Spleen (tissue), 7 donors: ENCODE results near the gene ORAI3.

ENCODE experiments used
- POLR2A ChIP-seq, 3 donors: fragments of 450-650 bp; IDR thresholded peaks; one replicate each; pipeline ENCODE4 v1.5.1; 2017; ENCODE audit warnings: antibody characterized with exemption in 3 of 3, mild to moderate bottlenecking in 1 of 3
- POLR2AphosphoS5 ChIP-seq, 3 donors: sonication (generic); formaldehyde crosslinking; IDR thresholded peaks; one replicate each; pipeline ENCODE4 v1.5.1; 2017; ENCODE audit warnings: antibody characterized with exemption in 3 of 3
- TF ChIP-seq, protein P1 (sequence below), 11 experiments: fragments of 200-600 bp in 7 of 11; fragments of 450-650 bp in 4 of 11; sonication (generic) in 4 of 11; IDR thresholded peaks in 8 of 11; conservative IDR thresholded peaks in 3 of 11; 1 replicate in 7 of 11; 2 replicates in 4 of 11; pipeline versions ENCODE4 v1.4.0 to v1.8.0; 2016 to 2021; ENCODE audit warnings: antibody characterized with exemption in 11 of 11, inconsistent platforms in 4 of 11, mild to moderate bottlenecking in 1 of 11
- donor health status: DM: no; HTN: no; CAD: no; lungs with moderate emphysema.
- donor health status: DM: no; HTN: no; CAD: no.
- donor health status: DM: no; HTN: no; CAD: no.

GRCh38 chr16:30924913-30925631 is 23.8 kb upstream of the ORAI3 start:
- TF ChIP-seq POLR2A (IDR thresholded peaks at IDR 0.05) = no peak
- TF ChIP-seq, protein P1, sequence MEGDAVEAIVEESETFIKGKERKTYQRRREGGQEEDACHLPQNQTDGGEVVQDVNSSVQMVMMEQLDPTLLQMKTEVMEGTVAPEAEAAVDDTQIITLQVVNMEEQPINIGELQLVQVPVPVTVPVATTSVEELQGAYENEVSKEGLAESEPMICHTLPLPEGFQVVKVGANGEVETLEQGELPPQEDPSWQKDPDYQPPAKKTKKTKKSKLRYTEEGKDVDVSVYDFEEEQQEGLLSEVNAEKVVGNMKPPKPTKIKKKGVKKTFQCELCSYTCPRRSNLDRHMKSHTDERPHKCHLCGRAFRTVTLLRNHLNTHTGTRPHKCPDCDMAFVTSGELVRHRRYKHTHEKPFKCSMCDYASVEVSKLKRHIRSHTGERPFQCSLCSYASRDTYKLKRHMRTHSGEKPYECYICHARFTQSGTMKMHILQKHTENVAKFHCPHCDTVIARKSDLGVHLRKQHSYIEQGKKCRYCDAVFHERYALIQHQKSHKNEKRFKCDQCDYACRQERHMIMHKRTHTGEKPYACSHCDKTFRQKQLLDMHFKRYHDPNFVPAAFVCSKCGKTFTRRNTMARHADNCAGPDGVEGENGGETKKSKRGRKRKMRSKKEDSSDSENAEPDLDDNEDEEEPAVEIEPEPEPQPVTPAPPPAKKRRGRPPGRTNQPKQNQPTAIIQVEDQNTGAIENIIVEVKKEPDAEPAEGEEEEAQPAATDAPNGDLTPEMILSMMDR (IDR thresholded peaks at IDR 0.05 in 8 of 11, conservative IDR thresholded peaks at IDR 0.05 in 3 of 11) = no peak
- no peak for TF ChIP-seq POLR2AphosphoS5 (IDR thresholded peaks at IDR 0.05)
